GM21825 (cell line): Measurements from ENCODE around the gene HELT.
"Not testable (repeated sequence)": the region's sequence is repeated elsewhere in the genome, so short reads cannot be mapped to it uniquely, and the experiment has no call there.

Experiments
- ATAC-seq: cut with Tn5 transposase; IDR thresholded peaks from one replicate; pipeline ENCODE4 v1.9.1; 2021; ENCODE audit warnings: mild to moderate bottlenecking, moderate library complexity; ENCODE audit not compliant: unreplicated experiment

Gene HELT, protein sequence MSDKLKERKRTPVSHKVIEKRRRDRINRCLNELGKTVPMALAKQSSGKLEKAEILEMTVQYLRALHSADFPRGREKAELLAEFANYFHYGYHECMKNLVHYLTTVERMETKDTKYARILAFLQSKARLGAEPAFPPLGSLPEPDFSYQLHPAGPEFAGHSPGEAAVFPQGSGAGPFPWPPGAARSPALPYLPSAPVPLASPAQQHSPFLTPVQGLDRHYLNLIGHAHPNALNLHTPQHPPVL

GRCh38 chr4:185017964-185018772 is at the start of gene HELT:
HELT (plus strand) TSS chr4:185018490; CDS start chr4:185018929, 439 bp downstream.
- ATAC-seq: no peak

GRCh38 chr4:184968784-184969201 is 49.5 kb upstream of the HELT start:
- ATAC-seq: no peak

GRCh38 chr4:184969610-184970009 is 48.7 kb upstream of the HELT start:
- no peak for ATAC-seq

DNA sequence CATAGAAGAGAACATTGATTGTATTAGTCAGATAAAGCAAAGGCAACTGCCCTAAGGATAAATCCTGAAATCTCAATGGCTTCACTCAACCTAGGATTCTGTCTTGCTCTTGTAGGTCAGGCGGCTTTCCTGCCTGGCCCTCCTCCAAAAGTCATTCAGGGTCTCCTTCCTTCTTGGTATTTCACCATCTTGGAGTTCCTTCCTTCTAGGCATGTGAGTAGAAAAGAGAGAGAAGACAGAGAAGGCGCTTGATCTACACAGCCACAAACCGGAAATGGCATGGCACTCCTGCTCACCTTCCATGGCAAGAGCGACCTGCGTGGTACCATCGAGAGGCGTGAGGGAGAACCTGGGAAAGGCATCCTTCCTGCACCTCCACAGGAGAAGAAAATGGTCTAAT is 45.3 kb upstream of the HELT start:
- no peak for ATAC-seq

- ATAC-seq: not testable (repeated sequence)
These were observed 41.9 kb upstream of the HELT start for GRCh38 chr4:184976348-184976747.

DNA sequence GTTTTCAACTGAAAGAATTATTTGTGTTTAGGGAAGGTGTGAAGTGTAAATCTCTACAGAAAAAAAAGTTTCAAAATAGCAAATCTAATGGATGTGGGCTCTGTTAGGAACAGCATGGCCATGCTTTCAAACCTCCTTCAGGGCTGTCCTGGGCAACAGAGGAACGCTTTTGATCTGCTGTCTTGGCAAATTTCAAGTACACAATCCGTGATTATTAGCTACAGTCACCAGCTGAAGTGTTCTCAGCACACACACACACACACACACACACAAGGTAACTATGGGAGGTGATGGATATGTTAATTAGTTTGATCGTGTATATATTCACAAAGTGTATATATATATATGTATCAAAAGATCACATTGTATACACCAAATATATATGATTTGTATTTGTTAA is 40.5 kb upstream of the HELT start:
- no peak for ATAC-seq

DNA sequence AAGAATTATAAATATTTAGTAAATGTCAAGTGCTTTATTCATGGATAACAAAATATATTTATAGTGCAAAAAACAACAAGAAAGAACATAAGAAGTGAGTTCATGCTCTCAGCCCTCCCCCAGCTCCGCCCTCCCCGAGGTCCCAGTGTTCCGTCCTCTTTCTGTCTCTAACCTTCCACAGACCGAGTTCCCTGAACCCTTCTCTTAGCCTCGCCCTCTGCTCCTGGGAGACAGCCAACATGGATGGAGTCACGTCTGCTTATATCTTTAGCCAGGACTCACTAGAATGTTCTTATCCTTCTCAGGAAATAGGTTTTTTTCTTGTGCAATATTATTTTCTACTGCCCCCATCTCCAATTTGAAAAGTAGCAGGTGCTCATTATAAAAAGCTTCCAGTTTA is 40.1 kb upstream of the HELT start:
- no peak for ATAC-seq

- no peak for ATAC-seq
These were observed 38.7 kb upstream of the HELT start for GRCh38 chr4:184979461-184980124.

DNA sequence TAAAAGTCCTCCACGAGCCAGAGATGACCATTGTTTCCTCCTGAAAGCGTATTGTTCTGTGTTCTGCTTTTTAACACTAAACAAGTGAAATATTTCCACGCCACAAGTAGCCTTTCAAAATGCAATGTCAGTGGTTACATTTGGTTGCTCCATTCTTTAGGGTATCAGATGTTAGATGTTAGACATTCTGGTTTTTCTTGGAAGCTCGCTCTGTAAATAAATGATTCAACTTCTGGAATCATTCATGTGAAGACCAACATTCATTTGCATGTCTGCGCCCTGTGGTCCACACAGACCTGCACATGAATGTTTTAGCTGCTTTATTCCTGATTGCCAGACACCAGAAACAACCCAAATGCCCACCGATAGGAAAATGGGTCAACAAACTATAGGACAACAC is 38.0 kb upstream of the HELT start:
- no peak for ATAC-seq

DNA sequence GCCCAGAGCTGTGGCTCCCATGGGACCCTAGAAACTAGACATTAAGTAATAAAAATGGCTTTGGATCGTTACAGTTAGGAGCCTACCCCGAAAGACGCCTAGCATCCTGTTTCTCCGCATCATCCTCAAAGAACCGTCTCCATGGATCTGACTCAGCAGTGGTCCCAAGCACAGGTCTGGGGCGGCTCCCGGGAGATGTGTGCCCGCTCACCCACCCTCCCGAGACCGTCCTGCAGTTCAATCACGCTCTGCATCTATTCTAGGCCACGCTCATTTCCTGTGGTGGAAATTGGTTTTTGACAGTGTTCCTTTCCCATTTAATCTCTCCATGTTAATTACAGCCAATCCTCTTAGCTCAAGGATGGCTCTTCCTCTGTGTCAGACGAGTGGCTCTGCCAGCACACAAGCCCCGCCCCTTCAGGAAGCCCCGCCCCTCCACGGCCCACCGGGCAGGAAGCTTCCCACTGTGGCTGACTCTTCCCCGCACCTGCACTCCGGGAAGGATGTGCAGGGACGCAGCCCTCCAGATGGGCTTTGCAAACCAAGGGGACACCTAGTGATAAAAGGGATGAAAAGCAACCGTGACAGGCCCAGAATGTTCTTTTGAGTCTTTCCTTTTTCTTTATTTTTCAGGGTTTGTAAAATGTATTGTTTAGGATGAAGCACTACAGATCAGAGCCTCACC is 34.5 kb upstream of the HELT start:
- ATAC-seq: peak; percentile 86

DNA sequence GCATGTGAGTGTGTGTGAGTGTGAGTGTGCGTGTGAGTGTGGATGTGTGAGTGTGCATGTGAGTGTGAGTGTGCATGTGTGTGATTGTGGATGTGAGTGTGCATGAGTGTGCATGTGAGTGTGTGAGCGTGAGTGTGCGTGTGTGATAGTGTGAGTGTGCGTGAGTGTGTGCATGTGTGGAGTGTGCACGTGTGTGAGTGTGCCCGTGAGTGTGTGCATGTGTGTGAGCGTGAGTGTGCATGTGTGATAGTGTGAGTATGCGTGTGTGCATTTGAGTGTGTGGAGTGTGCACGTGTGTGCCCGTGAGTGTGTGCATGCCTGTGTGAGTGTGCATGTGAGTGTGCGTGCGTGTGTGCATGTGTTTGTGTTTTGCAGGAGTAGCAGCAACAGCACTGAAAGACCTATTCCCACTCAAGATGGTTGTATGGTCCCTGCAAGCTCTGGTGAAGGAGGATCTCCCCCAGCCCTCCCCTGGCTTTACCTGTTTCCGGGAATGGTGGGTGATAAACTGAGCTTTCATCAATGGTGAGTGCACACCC is 30.7 kb upstream of the HELT start:
- no peak for ATAC-seq

DNA sequence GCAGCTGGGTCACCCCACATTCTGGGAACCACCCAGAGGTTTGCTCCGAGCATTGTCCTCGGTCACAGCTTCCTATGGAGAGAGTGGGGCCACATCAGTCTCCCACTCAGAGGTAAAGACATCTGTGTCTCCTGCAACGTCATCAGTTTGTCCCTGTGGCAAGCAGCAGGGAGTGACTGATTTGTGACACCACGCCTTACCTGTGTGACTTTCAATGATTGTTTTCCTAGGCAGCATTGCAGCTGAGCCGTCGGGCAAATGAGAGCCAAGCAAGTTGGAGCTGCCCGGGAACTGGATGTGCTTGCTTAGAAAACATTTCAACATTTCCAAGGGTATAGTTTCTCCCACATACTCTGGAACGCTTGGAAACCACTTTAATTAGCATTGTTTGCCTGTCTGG is 29.7 kb upstream of the HELT start:
- ATAC-seq: no peak

DNA sequence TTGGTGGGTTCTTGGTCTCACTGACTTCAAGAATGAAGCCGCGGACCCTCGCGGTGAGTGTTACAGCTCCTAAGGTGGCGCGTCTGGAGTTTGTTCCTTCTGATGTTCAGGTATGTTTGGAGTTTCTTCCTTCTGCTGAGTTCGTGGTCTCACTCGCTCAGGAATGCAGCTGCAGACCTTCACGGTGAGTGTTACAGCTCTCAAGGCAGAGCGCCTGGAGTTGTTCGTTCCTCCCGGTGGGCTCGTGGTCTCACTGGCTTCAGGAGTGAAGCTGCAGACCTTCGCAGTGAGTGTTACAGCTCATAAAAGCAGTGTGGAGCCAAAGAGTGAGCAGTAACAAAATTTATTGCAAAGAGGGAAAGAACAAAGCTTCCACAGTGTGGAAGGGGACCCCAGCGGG is 29.0 kb upstream of the HELT start:
- ATAC-seq: not testable (repeated sequence)

DNA sequence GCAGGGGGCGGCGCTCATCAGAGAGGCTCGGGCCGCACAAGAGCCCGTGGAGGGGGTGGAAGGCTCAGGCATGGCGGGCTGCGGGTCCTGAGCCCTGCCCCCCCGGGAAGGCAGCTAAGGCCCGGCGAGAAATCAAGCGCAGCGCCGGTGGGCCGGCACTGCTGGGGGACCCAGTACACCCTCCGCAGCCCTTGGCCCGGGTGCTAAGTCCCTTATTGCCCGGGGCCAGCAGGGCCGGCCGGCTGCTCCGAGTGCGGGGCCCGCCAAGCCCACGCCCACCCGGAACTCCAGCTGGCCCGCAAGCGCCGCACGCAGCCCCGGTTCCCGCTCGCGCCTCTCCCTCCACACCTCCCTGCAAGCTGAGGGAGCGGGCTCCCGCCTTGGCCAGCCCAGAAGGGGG is 28.2 kb upstream of the HELT start:
- ATAC-seq: not testable (repeated sequence)

DNA sequence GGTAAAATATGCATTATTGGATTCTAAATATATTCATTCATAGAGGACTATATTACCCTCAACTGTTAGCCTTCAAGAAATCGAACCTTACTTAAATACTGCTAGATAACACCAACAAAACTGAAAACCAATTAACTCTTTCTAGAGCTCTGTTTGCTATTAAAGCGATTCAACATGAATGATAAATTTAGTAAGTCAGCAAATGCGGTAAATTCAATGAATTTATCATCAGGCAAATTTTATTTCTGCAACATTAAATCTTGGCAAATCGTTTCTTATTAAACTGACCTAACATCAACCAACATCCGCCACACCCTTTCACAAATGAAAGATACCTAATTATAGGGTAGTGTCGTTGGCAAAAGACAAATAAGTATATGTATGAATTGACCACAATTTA is 26.4 kb upstream of the HELT start:
- ATAC-seq: no peak

DNA sequence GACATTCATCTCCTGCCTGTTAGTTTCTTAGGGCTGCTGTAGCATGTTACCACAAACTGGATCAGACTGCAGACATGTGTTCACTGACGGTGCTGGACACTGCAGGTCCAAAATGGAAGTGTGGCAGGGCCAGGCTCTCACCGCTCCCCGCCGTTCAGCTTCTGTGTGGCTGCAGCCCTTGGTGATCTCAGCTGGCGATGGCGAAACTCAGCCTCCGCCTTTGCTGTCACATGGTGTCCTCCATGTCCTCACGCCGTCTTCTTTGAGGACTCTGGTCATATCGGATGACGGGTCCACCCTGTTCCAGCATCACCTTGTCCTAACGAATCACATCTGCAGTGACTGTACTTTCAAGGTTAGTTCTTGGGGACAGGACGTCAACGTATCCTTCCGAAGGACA is 25.9 kb upstream of the HELT start:
- ATAC-seq: no peak

GRCh38 chr4:184993247-184993646 is 25.0 kb upstream of the HELT start:
- ATAC-seq: no peak

GRCh38 chr4:184994010-184994622 is 24.2 kb upstream of the HELT start:
- no peak for ATAC-seq

GRCh38 chr4:184994623-184995010 is 23.7 kb upstream of the HELT start:
- ATAC-seq: no peak

GRCh38 chr4:184997656-184998055 is 20.6 kb upstream of the HELT start:
- ATAC-seq: not testable (repeated sequence)

DNA sequence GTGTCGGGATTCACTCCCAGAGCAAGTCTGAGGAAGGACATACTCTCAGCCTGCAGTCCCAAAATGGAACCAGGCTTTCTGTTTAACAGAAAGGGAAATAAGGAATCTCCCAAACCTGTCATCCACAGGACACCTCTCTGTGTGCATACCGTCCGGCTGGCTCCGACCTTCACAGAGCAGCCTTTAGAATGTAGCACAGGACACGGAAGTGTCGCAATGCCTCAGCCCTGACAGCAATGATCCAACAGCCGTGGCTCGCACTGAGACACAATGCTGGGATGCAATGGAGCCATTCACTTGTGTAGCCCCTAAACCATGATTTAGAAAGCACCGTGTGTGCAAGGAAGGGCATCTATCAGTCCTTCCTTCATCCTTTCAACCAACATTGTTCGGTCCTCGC is 15.5 kb upstream of the HELT start:
- no peak for ATAC-seq
